Thyroid gland (tissue), 4 donors: ENCODE data around the gene ITGA1. TPM values are rescaled to one million over a fixed set of nuclear protein-coding genes. Genes with fewer than 3 reads are reported as not detected.

Experiments used
- DNase-seq, 2 donors: peaks; one replicate each; pipeline ENCODE4 v3.0.0-alpha.2; 2019
- H3K27ac ChIP-seq, 3 donors: fragments of 200-600 bp; sonication (generic); 1 replicate in 2 of 3; 2 replicates in 1 of 3; pipeline ENCODE4 v1.5.1; 2016 to 2019; ENCODE audit warnings: mild to moderate bottlenecking in 1 of 3, moderate library complexity in 1 of 3
- H3K27me3 ChIP-seq: fragments of 200-600 bp; sonication (generic); one replicate; pipeline ENCODE4 v1.5.1; 2019
- H3K36me3 ChIP-seq, 2 donors: fragments of 200-600 bp; sonication (generic); one replicate each; pipeline ENCODE4 v1.5.1; 2016 to 2019
- H3K4me1 ChIP-seq, 2 donors: fragments of 200-600 bp; sonication (generic); one replicate each; pipeline ENCODE4 v1.5.1; 2017 to 2019
- H3K4me3 ChIP-seq, 3 donors: fragments of 200-600 bp; sonication (generic); replicated peaks in 1 of 3; 1 replicate in 2 of 3; 2 replicates in 1 of 3; pipeline ENCODE4 v1.5.1; 2016; ENCODE audit warnings: mild to moderate bottlenecking in 1 of 3
- H3K9me3 ChIP-seq: fragments of 200-600 bp; sonication (generic); one replicate; pipeline ENCODE4 v1.5.1; 2017
- CTCF ChIP-seq, 6 experiments: fragments of 200-600 bp in 3 of 6; fragments of 450-650 bp in 3 of 6; sonication (generic) in 3 of 6; IDR thresholded peaks; one replicate each; pipeline ENCODE4 v1.5.1; 2016 to 2019; ENCODE audit warnings: antibody characterized with exemption in 6 of 6, mild to moderate bottlenecking in 2 of 6, inconsistent platforms in 1 of 6, moderate library complexity in 1 of 6
- POLR2A ChIP-seq, 2 donors: fragments of 450-650 bp; IDR thresholded peaks; one replicate each; pipeline ENCODE4 v1.6.1; 2017; ENCODE audit warnings: antibody characterized with exemption in 2 of 2, mild to moderate bottlenecking in 2 of 2, moderate library complexity in 1 of 2
- WGBS, 2 donors: methylation state at CpG; one replicate each; pipeline ENCODE4 v1.1.5; 2017; 5-methylcytosine and 5-hydroxymethylcytosine counted together
- intact Hi-C: fragments of 100-400 bp; cut with DNase I; formaldehyde crosslinking; loops from one replicate; pipeline ENCODE4 v1.15.1; 2023
- total RNA-seq, 4 donors: library from RNA; depleted of rRNA; stranded (reverse); fragments of >200 nt; gene quantifications; one replicate each; pipeline ENCODE4 v1.2.3, GENCODE V29; 2016

The ITGA1 gene
- total RNA-seq, 4 donors from 2014 or later: 38.7 to 85.9 (median 52.6) TPM

GRCh38 chr5:52988335-52989024, 200.8 kb downstream of the ITGA1 start:
- peaks cover 0 to 29% of the 10 kb centered on the region in 2 donors for H3K4me1 ChIP-seq
- no peaks in the 10 kb centered on the region for H3K27me3 ChIP-seq
- intact Hi-C loops: no loop called here
- peak overlapping the region; percentile 16 to 72 (median 64) for H3K4me3 ChIP-seq
- no peaks in the 10 kb centered on the region for H3K36me3 ChIP-seq
- DNase-seq: no peak
- H3K27ac ChIP-seq: peak overlapping the region in 2 of 3 donors; percentile 5 to 54
- TF ChIP-seq CTCF (IDR thresholded peaks at IDR 0.05): no peak
- no peak for TF ChIP-seq POLR2A (IDR thresholded peaks at IDR 0.05)
- H3K9me3 ChIP-seq: no peaks in the 10 kb centered on the region
- 15 to 16% methylated on average over 10 to 12 of the region's 16 CpGs for WGBS, 2 donors

DNA sequence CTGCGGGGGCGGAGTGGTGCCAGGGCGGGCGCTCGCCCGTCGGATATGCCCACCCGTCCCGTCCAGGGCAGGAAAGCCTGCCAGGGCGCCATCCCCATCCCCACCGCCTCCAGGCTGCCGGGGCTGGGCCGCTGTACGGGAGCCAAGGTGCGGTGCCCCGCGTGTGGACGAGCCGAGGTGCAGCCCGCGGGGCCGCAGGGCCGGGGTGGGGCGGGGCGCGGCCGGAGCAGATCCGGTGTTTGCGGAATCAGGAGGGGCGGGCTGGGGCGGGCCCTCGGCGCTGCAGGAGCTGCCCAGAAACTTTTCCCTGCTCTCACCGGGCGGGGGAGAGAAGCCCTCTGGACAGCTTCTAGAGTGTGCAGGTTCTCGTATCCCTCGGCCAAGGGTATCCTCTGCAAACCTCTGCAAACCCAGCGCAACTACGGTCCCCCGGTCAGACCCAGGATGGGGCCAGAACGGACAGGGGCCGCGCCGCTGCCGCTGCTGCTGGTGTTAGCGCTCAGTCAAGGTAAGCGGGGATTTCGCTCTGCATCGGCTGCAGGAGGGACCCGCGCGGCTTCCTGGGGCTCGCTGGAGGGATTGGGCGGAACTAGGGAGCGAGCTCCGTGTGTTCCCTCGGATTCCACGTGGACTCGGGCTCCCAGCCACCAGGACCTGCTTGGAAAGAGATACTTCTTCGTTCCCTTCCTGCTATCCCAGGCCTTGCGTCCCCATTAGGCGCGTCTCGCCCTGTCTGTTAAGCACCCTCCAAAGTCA, 201.5 kb downstream of the ITGA1 start, which contains the start of gene ITGA2:
Gene ITGA2 (plus strand): TSS at position 328 of the 756 bp plus-strand sequence. CDS start 117 bp downstream, at position 445.
- DNase-seq: peak; percentile 54 to 59
- H3K27ac ChIP-seq: peak within 1 kb of the TSS in 2 of 3 donors; percentile 32 to 54
- H3K4me3 ChIP-seq: peak within 1 kb of the TSS; percentile 16 to 72 (median 64)
- H3K36me3 ChIP-seq: no peaks in the 10 kb centered on the region
- TF ChIP-seq CTCF (IDR thresholded peaks at IDR 0.05) (no peak), POLR2A (IDR thresholded peaks at IDR 0.05) (no peak)
- 0% methylated on average over 5 to 13 of the region's 64 CpGs for WGBS, 2 donors
- intact Hi-C loops: no loop called here
- H3K4me1 ChIP-seq: peaks cover 0 to 29% of the 10 kb centered on the region in 2 donors
- H3K9me3 ChIP-seq: no peaks in the 10 kb centered on the region
- H3K27me3 ChIP-seq: no peaks in the 10 kb centered on the region

- H3K27me3 ChIP-seq: no peaks in the 10 kb centered on the region
- WGBS, 2 donors: 5 to 7% methylated on average over 16 to 18 of the region's 27 CpGs
- H3K4me1 ChIP-seq: peaks cover 0 to 29% of the 10 kb centered on the region in 2 donors
- peak overlapping the region in 1 of 3 donors; percentile 32 for H3K27ac ChIP-seq
- H3K36me3 ChIP-seq: no peaks in the 10 kb centered on the region
- TF ChIP-seq POLR2A (IDR thresholded peaks at IDR 0.05): no peak
- peak in 4 of 6 experiments; percentile 1 to 36 (median 32) for TF ChIP-seq CTCF (IDR thresholded peaks at IDR 0.05)
- H3K9me3 ChIP-seq: no peaks in the 10 kb centered on the region
- peak; percentile 56 to 59 for DNase-seq
- intact Hi-C loops: no loop called here
- H3K4me3 ChIP-seq: peak overlapping the region; percentile 16 to 72 (median 64)
Measured at GRCh38 chr5:52989781-52990527, 202.2 kb downstream of the ITGA1 start.

DNA sequence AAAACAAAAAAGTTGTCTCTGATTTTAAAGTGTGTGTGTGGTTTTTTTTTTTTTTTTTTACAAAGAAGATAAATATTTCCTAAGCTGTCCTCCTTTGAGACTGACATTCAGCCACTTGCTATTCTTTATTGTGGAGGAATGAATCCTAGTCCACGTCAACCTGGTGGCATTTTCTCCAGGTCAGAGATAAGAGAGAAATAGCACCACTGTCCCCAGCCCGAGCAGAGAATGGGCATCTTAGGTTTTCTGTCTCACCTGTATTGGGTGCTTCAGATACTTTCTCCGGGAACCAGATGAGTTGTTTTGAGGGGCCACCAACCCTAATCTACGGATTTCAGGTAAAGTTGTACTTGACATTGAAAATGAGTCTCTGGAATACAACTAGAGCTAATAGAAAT, 202.8 kb downstream of the ITGA1 start:
- TF ChIP-seq POLR2A (IDR thresholded peaks at IDR 0.05): no peak
- TF ChIP-seq CTCF (IDR thresholded peaks at IDR 0.05): no peak
- Histone ChIP-seq H3K27ac (no peak overlapping the region), H3K36me3 (no peaks in the 10 kb centered on the region), H3K4me3 (no peak overlapping the region), H3K27me3 (no peaks in the 10 kb centered on the region), H3K9me3 (no peaks in the 10 kb centered on the region), H3K4me1 (peaks cover 0 to 29% of the 10 kb centered on the region in 2 donors)
- DNase-seq: no peak
- 55 to 63% methylated on average over 4 of the region's 4 CpGs for WGBS, 2 donors
- intact Hi-C loops: no loop called here
